ENCODE measurements around the gene LEMD2. TPM values are rescaled to one million over a fixed set of nuclear protein-coding genes. Genes with fewer than 3 reads are reported as not detected.

Gene LEMD2
- total and polyA plus RNA-seq, 7 donors = 21.3 to 63.3 (median 37.3) TPM

GRCh38 chr6:33828764-33829731, 40.1 kb upstream of the LEMD2 start:
- Histone ChIP-seq H3K9me3 (no peaks in the 10 kb centered on the region), H3K36me3 (ENCODE audit: insufficient read depth in 1 of 2, low read depth in 1 of 2) (no peaks in the 10 kb centered on the region), H3K27me3 (ENCODE audit: insufficient read depth in 3 of 3, low read length in 2 of 3) (peaks cover 0 to 33% (median 6%) of the 10 kb centered on the region in 3 donors), H3K4me3 (no peak overlapping the region), H3K27ac (no peak overlapping the region), H3K4me1 (no peaks in the 10 kb centered on the region)
- TF ChIP-seq CTCF (IDR thresholded peaks at IDR 0.05) = no peak
- intact Hi-C loops (cut with DNase I) = no loop called here
- WGBS, 3 donors = 33 to 38% (median 36%) methylated on average over 15 of the region's 15 CpGs
- no peak for DNase-seq
- no peak for ATAC-seq

GRCh38 chr6:33828452-33828763, 39.5 kb upstream of the LEMD2 start:
- Histone ChIP-seq H3K27me3 (ENCODE audit: insufficient read depth in 3 of 3, low read length in 2 of 3) (peaks cover 0 to 33% (median 6%) of the 10 kb centered on the region in 3 donors), H3K9me3 (no peaks in the 10 kb centered on the region), H3K36me3 (ENCODE audit: insufficient read depth in 1 of 2, low read depth in 1 of 2) (no peaks in the 10 kb centered on the region), H3K4me3 (no peak overlapping the region), H3K27ac (no peak overlapping the region), H3K4me1 (no peaks in the 10 kb centered on the region)
- DNase-seq (no peak), ATAC-seq (no peak)
- TF ChIP-seq CTCF (IDR thresholded peaks at IDR 0.05) = no peak
- intact Hi-C loops (cut with DNase I) = no loop called here
- 45 to 52% (median 52%) methylated on average over 4 of the region's 4 CpGs for WGBS, 3 donors

GRCh38 chr6:33827546-33828451, 38.9 kb upstream of the LEMD2 start:
- H3K4me1 ChIP-seq = no peaks in the 10 kb centered on the region
- WGBS, 3 donors = 72 to 77% (median 73%) methylated on average over 14 of the region's 14 CpGs
- H3K4me3 ChIP-seq = no peak overlapping the region
- DNase-seq (no peak), ATAC-seq (no peak)
- H3K36me3 ChIP-seq (ENCODE audit: insufficient read depth in 1 of 2, low read depth in 1 of 2) = no peaks in the 10 kb centered on the region
- peaks cover 0 to 33% (median 6%) of the 10 kb centered on the region in 3 donors for H3K27me3 ChIP-seq (ENCODE audit: insufficient read depth in 3 of 3, low read length in 2 of 3)
- no peak for TF ChIP-seq CTCF (IDR thresholded peaks at IDR 0.05)
- H3K27ac ChIP-seq = no peak overlapping the region
- intact Hi-C loops (cut with DNase I) = no loop called here
- H3K9me3 ChIP-seq = no peaks in the 10 kb centered on the region

GRCh38 chr6:33826537-33826936, 37.6 kb upstream of the LEMD2 start:
- ATAC-seq (no peak), DNase-seq (no peak)
- Histone ChIP-seq H3K27ac (no peak overlapping the region), H3K4me1 (no peaks in the 10 kb centered on the region), H3K9me3 (no peaks in the 10 kb centered on the region), H3K36me3 (ENCODE audit: insufficient read depth in 1 of 2, low read depth in 1 of 2) (no peaks in the 10 kb centered on the region), H3K27me3 (ENCODE audit: insufficient read depth in 3 of 3, low read length in 2 of 3) (peaks cover 0 to 32% (median 6%) of the 10 kb centered on the region in 3 donors), H3K4me3 (no peak overlapping the region)
- WGBS, 3 donors = 23 to 58% (median 49%) methylated on average over 2 of the region's 2 CpGs
- TF ChIP-seq CTCF (IDR thresholded peaks at IDR 0.05) = no peak
- intact Hi-C loops (cut with DNase I) = no loop called here

Measured in psoas muscle (tissue), 8 donors.